Adrenal gland (tissue), 12 donors: ENCODE data around the gene CCDC69. TPM values are rescaled to one million over a fixed set of nuclear protein-coding genes. Genes with fewer than 3 reads are reported as not detected.

Source experiments
- DNase-seq, 7 donors: peaks; one replicate each; pipeline ENCODE4 v3.0.0-alpha.2; 2019 to 2020
- H3K27ac ChIP-seq, 5 donors: fragments of 200-600 bp; sonication (generic) in 4 of 5; 1 replicate in 3 of 5; 2 replicates in 2 of 5; pipeline versions ENCODE4 v1.5.1 to v1.8.0; 2016 to 2020; ENCODE audit warnings: mild to moderate bottlenecking in 1 of 5
- H3K27me3 ChIP-seq: fragments of 200-600 bp; 2 replicates; pipeline ENCODE4 v1.8.0; 2021
- H3K36me3 ChIP-seq, 2 donors: fragments of 200-600 bp; replicated peaks in 1 of 2; 1 replicate in 1 of 2; 2 replicates in 1 of 2; pipeline versions ENCODE4 v1.5.1 to v1.8.0; 2018 to 2022
- H3K4me1 ChIP-seq, 2 donors: fragments of 200-600 bp; replicated peaks in 1 of 2; 1 replicate in 1 of 2; 2 replicates in 1 of 2; pipeline versions ENCODE4 v1.5.1 to v1.8.0; 2018 to 2021
- H3K4me3 ChIP-seq, 4 donors: fragments of 200-600 bp; sonication (generic) in 3 of 4; one replicate each; pipeline ENCODE4 v1.5.1; 2016 to 2018
- H3K9me3 ChIP-seq, 3 donors: fragments of 200-600 bp; sonication (generic) in 1 of 3; replicated peaks in 1 of 3; 1 replicate in 2 of 3; 2 replicates in 1 of 3; pipeline versions ENCODE4 v1.5.1 to v1.8.0; 2016 to 2021
- CTCF ChIP-seq, 6 experiments: fragments of 450-650 bp in 4 of 6; fragments of 200-600 bp in 2 of 6; sonication (generic) in 1 of 6; IDR thresholded peaks; 1 replicate in 5 of 6; 2 replicates in 1 of 6; pipeline versions ENCODE4 v1.5.1 to v1.8.0; 2016 to 2021; ENCODE audit warnings: antibody characterized with exemption in 6 of 6, mild to moderate bottlenecking in 2 of 6, moderate library complexity in 1 of 6
- POLR2A ChIP-seq, 2 donors: fragments of 450-650 bp; IDR thresholded peaks; one replicate each; pipeline ENCODE4 v1.6.1; 2017; ENCODE audit warnings: antibody characterized with exemption in 2 of 2, mild to moderate bottlenecking in 2 of 2, moderate library complexity in 1 of 2
- WGBS, 4 donors: extraction: QIAGEN DNeasy Blood & Tissue Kit in 2 of 4; methylation state at CpG; one replicate each; pipeline versions ENCODE4 v1.1.5 to v1.1.7; 2013 to 2017; 5-methylcytosine and 5-hydroxymethylcytosine counted together
- intact Hi-C, 2 donors: fragments of 100-400 bp; cut with DNase I; formaldehyde crosslinking; loops; one replicate each; pipeline versions ENCODE4 v1.14.1 to v1.15.0; 2022 to 2023
- polyA plus RNA-seq, 3 donors: library from polyadenylated mRNA; stranded (reverse); fragments of 200-250 nt in 2 of 3; fragments of 350-450 nt in 1 of 3; fragmentation: Illumina TruSeq in 1 of 3; extraction: RNeasy Lipid Tissue Mini Kit (QIAGEN cat#74804) in 1 of 3; gene quantifications; one replicate each; pipeline ENCODE4 v1.2.3, GENCODE V29; 2013 to 2014
- total RNA-seq, 9 donors: library from RNA; depleted of rRNA in 4 of 9; stranded (reverse); fragments of >200 nt in 4 of 9; fragments of 120-200 nt in 1 of 9; fragmentation: NEBNext Ultra II Directional in 1 of 9; extraction: Animal tissue kit (Norgen Biotek cat#: 25700) in 1 of 9; gene quantifications; one replicate each; pipeline versions ENCODE4 v1.1.0 to v1.2.4, GENCODE V29; 2013 to 2023
- donor health status: healthy with polysubstance abuse.
- donor health status: Bipolar disorder and iron deficiency.
- donor health status: DM: yes; HTN: yes; CAD: no.
- donor health status: DM: no; HTN: no; CAD: no.
- donor health status: DM: no; HTN: no; CAD: no.
- donor health status: DM: yes; HTN: yes; CAD: no.

CCDC69 gene
- total and polyA plus RNA-seq, 12 donors, result 76.1 to 241 (median 174) TPM

DNA sequence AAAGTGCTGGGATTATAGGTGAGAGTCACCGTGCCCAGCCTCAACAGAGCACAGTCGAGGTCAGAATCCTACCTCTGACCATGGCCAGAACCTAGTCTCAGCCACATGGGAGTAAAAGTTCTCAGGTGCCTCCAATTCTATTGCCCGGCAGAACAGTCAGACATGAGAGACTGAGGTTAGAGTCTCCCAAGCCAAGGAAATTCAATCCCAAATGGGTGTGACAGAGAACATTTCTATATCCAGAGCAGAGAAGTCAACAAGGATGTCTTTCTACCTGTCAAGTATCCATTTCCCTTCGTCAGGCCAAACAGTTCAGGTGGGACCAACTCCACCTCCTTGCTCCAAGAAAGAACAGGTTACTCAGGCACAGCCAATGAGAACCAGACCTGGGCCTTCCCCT, 76.9 kb downstream of the CCDC69 start:
- Histone ChIP-seq H3K27ac (no peak overlapping the region), H3K4me1 (peaks cover 11 to 45% of the 10 kb centered on the region in 2 donors), H3K4me3 (no peak overlapping the region), H3K36me3 (peaks cover 0 to 24% of the 10 kb centered on the region in 2 donors), H3K27me3 (no peaks in the 10 kb centered on the region), H3K9me3 (no peaks in the 10 kb centered on the region)
- 97 to 100% (median 99%) methylated on average over 4 of the region's 4 CpGs for WGBS, 4 donors
- intact Hi-C loops, result no loop called here
- no peak for DNase-seq
- TF ChIP-seq POLR2A (IDR thresholded peaks at IDR 0.05) (no peak), CTCF (IDR thresholded peaks at IDR 0.05) (no peak)

GRCh38 chr5:151146061-151146460, 77.8 kb downstream of the CCDC69 start:
- Histone ChIP-seq H3K27me3 (no peaks in the 10 kb centered on the region), H3K4me1 (peaks cover 8 to 40% of the 10 kb centered on the region in 2 donors), H3K4me3 (no peak overlapping the region), H3K9me3 (no peaks in the 10 kb centered on the region), H3K27ac (peak overlapping the region in 1 of 5 donors; percentile 10), H3K36me3 (peaks cover 0 to 24% of the 10 kb centered on the region in 2 donors)
- intact Hi-C loops, result no loop called here
- TF ChIP-seq CTCF (IDR thresholded peaks at IDR 0.05) (no peak), POLR2A (IDR thresholded peaks at IDR 0.05) (no peak)
- no peak for DNase-seq

DNA sequence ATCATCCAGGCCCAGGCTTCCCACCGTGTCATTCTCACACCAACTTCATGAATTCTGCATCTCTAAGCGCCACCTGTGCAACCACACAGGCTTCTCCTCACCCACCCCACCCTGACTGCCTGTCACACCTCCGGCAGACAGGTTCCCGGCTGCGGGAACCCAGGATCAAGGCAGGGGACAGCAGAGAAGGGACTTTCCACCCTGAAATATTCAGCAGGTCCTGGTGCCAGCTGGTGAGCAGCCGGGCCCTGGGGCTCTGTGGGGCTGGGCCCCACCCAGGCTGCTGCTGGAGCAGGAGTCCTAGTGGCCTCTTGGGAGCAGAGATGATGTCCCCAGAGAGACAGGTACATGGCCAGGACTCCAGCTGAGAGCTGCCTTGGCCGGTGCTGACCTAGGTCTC, 79.0 kb downstream of the CCDC69 start:
- peak overlapping the region in 1 of 5 donors; percentile 9 for H3K27ac ChIP-seq
- no peaks in the 10 kb centered on the region for H3K9me3 ChIP-seq
- 88 to 100% (median 90%) methylated on average over 5 to 7 of the region's 7 CpGs for WGBS, 4 donors
- peaks cover 0 to 29% of the 10 kb centered on the region in 2 donors for H3K4me1 ChIP-seq
- TF ChIP-seq POLR2A (IDR thresholded peaks at IDR 0.05) (no peak), CTCF (IDR thresholded peaks at IDR 0.05) (no peak)
- no peak overlapping the region for H3K4me3 ChIP-seq
- H3K36me3 ChIP-seq, result peaks cover 0 to 28% of the 10 kb centered on the region in 2 donors
- intact Hi-C loops, result no loop called here
- no peaks in the 10 kb centered on the region for H3K27me3 ChIP-seq
- DNase-seq, result no peak

GRCh38 chr5:151144275-151144674, 79.6 kb downstream of the CCDC69 start:
- Histone ChIP-seq H3K9me3 (no peaks in the 10 kb centered on the region), H3K4me3 (no peak overlapping the region), H3K4me1 (peaks cover 0 to 24% of the 10 kb centered on the region in 2 donors), H3K27ac (peak overlapping the region in 1 of 5 donors; percentile 9), H3K36me3 (peaks cover 0 to 34% of the 10 kb centered on the region in 2 donors), H3K27me3 (no peaks in the 10 kb centered on the region)
- 70 to 88% (median 84%) methylated on average over 6 of the region's 6 CpGs for WGBS, 4 donors
- no peak for TF ChIP-seq CTCF (IDR thresholded peaks at IDR 0.05)
- TF ChIP-seq POLR2A (IDR thresholded peaks at IDR 0.05), result no peak
- intact Hi-C loops, result no loop called here
- DNase-seq, result no peak
